ENCODE data around the gene OSBP2.

DNA sequence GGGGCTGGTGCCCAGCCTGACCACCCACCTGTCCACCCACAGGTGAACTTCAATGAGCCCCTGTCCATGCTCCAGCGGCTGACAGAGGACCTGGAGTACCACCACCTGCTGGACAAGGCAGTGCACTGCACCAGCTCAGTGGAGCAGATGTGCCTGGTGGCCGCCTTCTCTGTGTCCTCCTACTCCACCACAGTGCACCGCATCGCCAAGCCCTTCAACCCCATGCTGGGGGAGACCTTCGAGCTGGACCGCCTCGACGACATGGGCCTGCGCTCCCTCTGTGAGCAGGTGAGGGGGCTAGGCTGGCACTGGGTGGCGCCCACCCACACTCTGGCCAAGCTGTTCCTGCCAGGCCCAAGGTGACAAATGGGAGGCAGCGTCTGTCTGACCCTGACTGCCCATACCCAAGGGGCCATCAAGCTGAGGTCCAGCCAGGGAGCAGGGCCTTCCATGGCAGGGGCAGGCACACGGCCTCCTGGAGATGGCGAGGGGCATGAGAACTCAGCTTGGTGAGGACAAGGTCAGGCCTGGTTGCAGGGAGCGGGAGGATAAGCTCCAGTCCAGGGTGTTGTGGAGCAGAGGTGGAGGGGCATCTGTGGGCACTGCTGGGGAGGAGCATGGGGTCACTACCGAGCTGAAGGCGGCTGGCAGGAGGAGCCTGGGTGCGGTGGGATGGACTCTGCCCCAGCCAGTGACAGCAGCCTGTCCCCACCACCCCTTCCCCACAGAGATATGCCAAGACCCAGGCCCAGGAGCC is 196.2 kb downstream of the OSBP2 start:
- TF ChIP-seq, protein P1, sequence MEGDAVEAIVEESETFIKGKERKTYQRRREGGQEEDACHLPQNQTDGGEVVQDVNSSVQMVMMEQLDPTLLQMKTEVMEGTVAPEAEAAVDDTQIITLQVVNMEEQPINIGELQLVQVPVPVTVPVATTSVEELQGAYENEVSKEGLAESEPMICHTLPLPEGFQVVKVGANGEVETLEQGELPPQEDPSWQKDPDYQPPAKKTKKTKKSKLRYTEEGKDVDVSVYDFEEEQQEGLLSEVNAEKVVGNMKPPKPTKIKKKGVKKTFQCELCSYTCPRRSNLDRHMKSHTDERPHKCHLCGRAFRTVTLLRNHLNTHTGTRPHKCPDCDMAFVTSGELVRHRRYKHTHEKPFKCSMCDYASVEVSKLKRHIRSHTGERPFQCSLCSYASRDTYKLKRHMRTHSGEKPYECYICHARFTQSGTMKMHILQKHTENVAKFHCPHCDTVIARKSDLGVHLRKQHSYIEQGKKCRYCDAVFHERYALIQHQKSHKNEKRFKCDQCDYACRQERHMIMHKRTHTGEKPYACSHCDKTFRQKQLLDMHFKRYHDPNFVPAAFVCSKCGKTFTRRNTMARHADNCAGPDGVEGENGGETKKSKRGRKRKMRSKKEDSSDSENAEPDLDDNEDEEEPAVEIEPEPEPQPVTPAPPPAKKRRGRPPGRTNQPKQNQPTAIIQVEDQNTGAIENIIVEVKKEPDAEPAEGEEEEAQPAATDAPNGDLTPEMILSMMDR (IDR thresholded peaks at IDR 0.05): peak in 2 of 3 donors; percentile 57 to 62
- TF ChIP-seq POLR2AphosphoS5 (IDR thresholded peaks at IDR 0.05): no peak

All from breast epithelium (tissue), 3 donors.